KMS-11 (cell line): ENCODE results near the gene SAE1.

Experiments used
- H2AFZ ChIP-seq: fragments of 200-600 bp; sonication (generic); 2 replicates; pipeline ENCODE4 v1.6.1; 2016; ENCODE audit warnings: antibody characterized with exemption, mixed run types, low read depth
- H3K27ac ChIP-seq: fragments of 200-600 bp; sonication (generic); 2 replicates; pipeline ENCODE4 v1.6.1; 2016; ENCODE audit warnings: mild to moderate bottlenecking, mixed run types
- H3K27me3 ChIP-seq: fragments of 200-600 bp; sonication (generic); 2 replicates; pipeline ENCODE4 v1.6.1; 2017; ENCODE audit warnings: mild to moderate bottlenecking, low read depth, mixed run types, moderate library complexity; ENCODE audit not compliant: insufficient read depth
- H3K36me3 ChIP-seq: fragments of 200-600 bp; sonication (generic); 2 replicates; pipeline ENCODE4 v1.6.1; 2017; ENCODE audit warnings: mild to moderate bottlenecking, mixed run types; ENCODE audit not compliant: insufficient read depth
- H3K4me1 ChIP-seq: fragments of 200-600 bp; sonication (generic); 2 replicates; pipeline ENCODE4 v1.6.1; 2016; ENCODE audit warnings: mild to moderate bottlenecking, low read depth, mixed run types; ENCODE audit not compliant: poor library complexity, severe bottlenecking
- H3K4me2 ChIP-seq: fragments of 200-600 bp; sonication (generic); 2 replicates; pipeline ENCODE4 v1.7.0; 2016; ENCODE audit warnings: mild to moderate bottlenecking, mixed run types
- H3K4me3 ChIP-seq: fragments of 200-600 bp; sonication (generic); IDR thresholded peaks from 2 replicates; pipeline ENCODE4 v1.6.1; 2017; ENCODE audit warnings: low read depth, low read length, mixed read lengths; ENCODE audit not compliant: insufficient read depth
- H3K79me2 ChIP-seq: fragments of 200-600 bp; sonication (generic); 2 replicates; pipeline ENCODE4 v1.6.1; 2016; ENCODE audit warnings: low read depth, mixed run types; ENCODE audit not compliant: insufficient read depth
- H3K9ac ChIP-seq: fragments of 200-600 bp; sonication (generic); 2 replicates; pipeline ENCODE4 v1.6.1; 2016; ENCODE audit warnings: mild to moderate bottlenecking, mixed run types
- H4K20me1 ChIP-seq: fragments of 200-600 bp; sonication (generic); 2 replicates; pipeline ENCODE4 v1.6.1; 2016; ENCODE audit warnings: mild to moderate bottlenecking, mixed run types; ENCODE audit not compliant: insufficient read depth
- CTCF ChIP-seq: fragments of 200-600 bp; sonication (generic); conservative IDR thresholded peaks from 2 replicates; pipeline ENCODE4 v1.6.1; 2017; ENCODE audit warnings: low read depth, mild to moderate bottlenecking, antibody characterized with exemption, low read length, moderate library complexity, mixed read lengths

Gene SAE1

GRCh38 chr19:47231215-47232054, 100.8 kb downstream of the SAE1 start:
- Histone ChIP-seq H4K20me1 (no peaks in the 10 kb centered on the region), H3K4me2 (peak overlapping the region; percentile 87), H3K27me3 (peaks cover 6% of the 10 kb centered on the region; the same call in 1 of the 2 replicates), H2AFZ (peak overlapping the region; percentile 79; the same call in 1 of the 2 replicates), H3K4me3 (no peak overlapping the region), H3K27ac (no peak overlapping the region), H3K79me2 (no peaks in the 10 kb centered on the region), H3K36me3 (no peaks in the 10 kb centered on the region), H3K4me1 (peaks cover 41% of the 10 kb centered on the region), H3K9ac (no peak overlapping the region; the same call in 1 of the 2 replicates)
- TF ChIP-seq CTCF, result no peak

GRCh38 chr19:47232422-47233211, 102.0 kb downstream of the SAE1 start:
- Histone ChIP-seq H3K27me3 (peaks cover 6% of the 10 kb centered on the region; the same call in 1 of the 2 replicates), H4K20me1 (no peaks in the 10 kb centered on the region), H3K4me2 (no peak overlapping the region), H3K4me3 (no peak overlapping the region), H3K79me2 (no peaks in the 10 kb centered on the region), H2AFZ (no peak overlapping the region), H3K9ac (no peak overlapping the region), H3K36me3 (no peaks in the 10 kb centered on the region), H3K27ac (no peak overlapping the region), H3K4me1 (peaks cover 36% of the 10 kb centered on the region)
- TF ChIP-seq CTCF, result no peak

- Histone ChIP-seq H4K20me1 (no peaks in the 10 kb centered on the region), H3K9ac (no peak overlapping the region), H2AFZ (no peak overlapping the region), H3K36me3 (no peaks in the 10 kb centered on the region), H3K4me3 (no peak overlapping the region), H3K4me2 (no peak overlapping the region), H3K4me1 (peaks cover 34% of the 10 kb centered on the region), H3K79me2 (no peaks in the 10 kb centered on the region), H3K27ac (no peak overlapping the region), H3K27me3 (peaks cover 29% of the 10 kb centered on the region)
- no peak for TF ChIP-seq CTCF
Measured at GRCh38 chr19:47236072-47236675, 105.5 kb downstream of the SAE1 start.

- no peak overlapping the region for H2AFZ ChIP-seq
Measured at GRCh38 chr19:47239152-47239551, 108.5 kb downstream of the SAE1 start.

More at GRCh38 chr19:47239152-47239551, 108.5 kb downstream of the SAE1 start:
- H3K27ac ChIP-seq, result no peak overlapping the region
- H4K20me1 ChIP-seq, result no peaks in the 10 kb centered on the region
- no peaks in the 10 kb centered on the region for H3K79me2 ChIP-seq
- peaks cover 35% of the 10 kb centered on the region for H3K4me1 ChIP-seq
- no peak overlapping the region for H3K4me3 ChIP-seq
- 0 out of 2 replicates have a peak overlapping the region, but pooled peaks have one; percentile 8 for H3K4me2 ChIP-seq
- peaks cover 31% of the 10 kb centered on the region for H3K27me3 ChIP-seq
- no peaks in the 10 kb centered on the region for H3K36me3 ChIP-seq
- no peak overlapping the region for H3K9ac ChIP-seq
- TF ChIP-seq CTCF, result no peak
